Retinal pigment epithelial cell (primary cell): ENCODE measurements around the gene SUN3.

Source experiments
- DNase-seq: peaks from one replicate; pipeline ENCODE4 v3.0.0-alpha.2; 2010; ENCODE audit warnings: low read depth
- H3K4me3 ChIP-seq: 2 replicates; pipeline ENCODE4 v1.5.1; 2011; ENCODE audit warnings: mild to moderate bottlenecking, low read length, control low read depth, moderate library complexity
- CTCF ChIP-seq: conservative IDR thresholded peaks from 2 replicates; pipeline ENCODE4 v1.5.1; 2011; ENCODE audit warnings: low read depth, low read length, control low read depth, inconsistent platforms

SUN3 gene, protein sequence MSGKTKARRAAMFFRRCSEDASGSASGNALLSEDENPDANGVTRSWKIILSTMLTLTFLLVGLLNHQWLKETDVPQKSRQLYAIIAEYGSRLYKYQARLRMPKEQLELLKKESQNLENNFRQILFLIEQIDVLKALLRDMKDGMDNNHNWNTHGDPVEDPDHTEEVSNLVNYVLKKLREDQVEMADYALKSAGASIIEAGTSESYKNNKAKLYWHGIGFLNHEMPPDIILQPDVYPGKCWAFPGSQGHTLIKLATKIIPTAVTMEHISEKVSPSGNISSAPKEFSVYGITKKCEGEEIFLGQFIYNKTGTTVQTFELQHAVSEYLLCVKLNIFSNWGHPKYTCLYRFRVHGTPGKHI

DNA sequence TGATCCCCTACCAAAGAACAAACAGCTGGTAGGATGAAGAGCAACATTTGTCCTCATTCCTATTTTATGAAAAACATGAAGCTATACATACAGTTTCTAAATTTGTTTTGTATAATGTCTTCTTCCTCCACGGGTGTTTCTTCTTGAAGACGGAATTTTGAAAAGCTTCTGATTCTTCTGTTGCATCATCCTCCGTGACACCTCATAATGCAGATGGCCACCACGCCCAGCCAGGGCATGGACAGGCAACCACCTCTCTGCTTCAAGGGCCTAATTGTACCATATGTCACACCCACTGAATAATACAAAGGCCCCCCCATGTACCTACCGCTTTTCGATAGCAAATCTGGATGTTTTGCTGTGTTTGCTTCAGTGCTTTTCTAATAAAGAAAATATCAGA lies at the start of gene SUN3:
TSS of gene SUN3 (minus strand) at position 170 of the 400 bp plus-strand sequence. CDS start at position 1, 169 bp downstream.
- no peak for DNase-seq
- TF ChIP-seq CTCF: no peak
- H3K4me3 ChIP-seq: no peak within 1 kb of the TSS

DNA sequence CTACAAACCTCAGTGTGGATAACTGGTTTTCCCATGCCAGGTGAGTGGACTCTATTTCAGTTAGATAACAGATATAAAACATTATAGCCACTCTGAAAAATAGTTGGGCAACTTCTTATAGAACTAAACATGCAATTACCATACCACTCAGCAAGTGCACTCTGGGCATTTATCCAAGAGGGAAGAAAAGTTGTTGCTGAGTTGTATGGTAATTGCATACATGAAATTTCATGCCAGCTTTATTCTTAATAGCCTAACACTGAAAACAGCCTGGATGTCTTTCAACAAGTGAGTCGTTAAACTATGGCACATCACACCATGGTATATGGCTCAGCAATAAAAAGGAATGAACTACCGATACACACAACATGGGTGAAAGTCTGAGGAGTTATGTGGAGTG lies 49.6 kb upstream of the SUN3 start:
- no peak overlapping the region for H3K4me3 ChIP-seq
- TF ChIP-seq CTCF: no peak
- peak; percentile 85 for DNase-seq

- H3K4me3 ChIP-seq: no peak overlapping the region
- no peak for DNase-seq
- TF ChIP-seq CTCF: no peak
Measured at GRCh38 chr7:48077423-48077822, 48.5 kb upstream of the SUN3 start.

- DNase-seq: peak; percentile 35
- TF ChIP-seq CTCF: no peak
Measured at GRCh38 chr7:48074204-48074654, 45.3 kb upstream of the SUN3 start.

DNA sequence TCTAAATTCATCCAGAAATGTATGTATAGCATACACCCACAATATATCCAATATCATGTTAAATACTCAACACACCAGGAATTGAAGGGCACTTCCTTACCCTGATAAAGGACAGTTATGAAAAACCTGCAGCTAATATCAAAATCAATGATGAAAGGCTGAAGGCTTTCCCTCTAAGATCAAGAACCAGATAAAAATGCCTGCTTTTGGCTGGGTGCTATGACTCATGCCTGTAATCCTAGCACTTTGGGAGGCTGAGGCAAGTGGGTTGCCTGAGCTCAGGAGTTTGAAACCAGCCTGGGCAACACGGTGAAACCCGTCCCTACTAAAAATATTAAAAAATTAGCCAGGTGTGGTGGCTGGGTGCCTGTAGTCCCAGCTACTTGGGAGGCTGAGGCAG lies 38.6 kb upstream of the SUN3 start:
- H3K4me3 ChIP-seq: no peak overlapping the region
- no peak for DNase-seq
- TF ChIP-seq CTCF: no peak

More at GRCh38 chr7:48074204-48074654, 45.3 kb upstream of the SUN3 start:
- H3K4me3 ChIP-seq: no peak overlapping the region

DNA sequence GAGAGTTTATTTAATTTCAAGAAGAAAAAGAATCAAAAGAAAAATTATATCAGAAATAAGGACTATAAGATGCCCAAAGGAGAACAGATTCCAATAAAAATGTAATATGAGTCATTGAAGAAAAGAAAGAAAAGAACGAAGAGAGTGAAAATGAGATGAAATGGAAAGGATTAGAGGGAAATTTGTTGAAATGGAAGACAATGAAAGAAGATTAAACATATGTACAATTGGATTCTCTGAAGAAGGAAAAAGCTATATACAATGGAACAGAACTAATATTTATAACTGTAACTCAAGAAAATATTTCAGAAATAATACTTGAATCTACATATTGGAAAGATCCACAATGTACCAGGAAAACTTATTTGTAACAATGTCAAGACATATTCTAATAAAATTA lies 35.1 kb upstream of the SUN3 start:
- DNase-seq: no peak
- H3K4me3 ChIP-seq: no peak overlapping the region
- no peak for TF ChIP-seq CTCF

GRCh38 chr7:48059706-48060105 lies 30.8 kb upstream of the SUN3 start:
- no peak for TF ChIP-seq CTCF
- no peak for DNase-seq

More at GRCh38 chr7:48059706-48060105, 30.8 kb upstream of the SUN3 start:
- H3K4me3 ChIP-seq: no peak overlapping the region
